IPS-NIHi7 (cell line): ENCODE results near the gene STN1.

ENCODE experiments used
- DNase-seq: peaks from one replicate; pipeline ENCODE4 v3.0.0; 2012; ENCODE audit warnings: mixed read lengths; ENCODE audit errors: extremely low spot score

Gene STN1

DNA sequence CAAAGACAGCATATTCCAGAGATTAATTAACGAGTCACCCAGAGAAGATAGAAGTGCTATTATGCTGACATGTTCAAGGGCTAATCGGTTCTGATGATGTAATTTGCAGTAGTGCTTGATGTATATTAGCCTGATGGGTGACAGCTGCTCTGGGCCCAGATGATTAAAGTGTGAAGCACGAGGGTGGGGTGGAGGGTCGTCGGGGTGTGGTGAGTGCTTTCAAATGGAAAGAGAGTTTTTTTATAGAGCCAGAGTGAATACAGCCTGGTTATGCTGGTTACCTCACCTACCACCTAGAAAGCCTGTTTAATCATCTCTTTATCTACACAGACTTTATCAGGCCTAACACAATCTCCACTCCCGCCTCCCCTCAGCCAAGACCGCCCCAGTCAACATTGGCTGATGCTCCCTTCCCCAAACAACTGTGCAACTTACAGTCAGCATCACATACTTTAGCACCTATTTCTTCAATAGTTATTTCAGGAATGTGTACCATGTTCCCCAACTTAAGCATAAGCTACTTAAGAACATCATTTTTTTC is 11.5 kb upstream of the STN1 start:
- no peak for DNase-seq

DNA sequence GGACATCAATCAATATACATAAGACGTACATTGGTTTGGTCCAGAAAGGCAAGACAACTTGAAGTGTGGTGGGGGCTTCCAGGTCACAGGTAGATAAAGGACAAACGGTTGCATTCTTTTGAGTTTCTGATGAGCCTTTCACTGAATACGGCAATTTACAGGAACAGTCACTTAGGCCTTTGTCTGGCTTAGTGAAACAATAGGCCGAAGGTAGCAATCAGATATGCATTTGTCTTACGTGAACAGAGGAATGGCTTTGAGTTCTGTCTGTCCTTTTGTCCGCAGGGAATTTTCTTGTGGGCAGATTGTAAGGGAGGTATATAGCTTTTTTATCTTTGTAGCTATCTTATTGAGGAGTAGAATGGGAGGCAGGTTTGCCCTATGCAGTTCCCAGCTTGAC is 10.8 kb upstream of the STN1 start:
- DNase-seq: no peak

- DNase-seq: no peak
Observed at GRCh38 chr10:103926722-103927319, 8.8 kb upstream of the STN1 start.

DNA sequence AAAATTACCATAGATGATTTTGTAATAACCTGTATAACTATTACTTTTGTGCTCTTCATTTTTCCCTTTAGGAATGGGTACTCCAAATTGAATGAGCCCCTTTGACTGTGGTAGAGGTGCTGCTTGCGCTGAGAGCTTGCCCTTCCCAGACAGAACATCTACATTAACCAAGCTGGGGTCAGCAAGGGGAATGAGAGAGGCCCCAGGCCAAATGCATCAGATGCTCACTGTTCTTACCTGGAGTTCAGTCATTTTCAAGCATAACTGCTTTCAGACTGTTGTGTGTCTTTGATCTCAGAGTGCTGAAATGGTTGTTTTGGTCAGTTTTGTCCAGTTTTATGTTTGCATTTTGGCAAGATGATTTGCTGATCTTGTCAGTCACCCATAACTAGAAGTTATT is 7.6 kb upstream of the STN1 start:
- no peak for DNase-seq

DNA sequence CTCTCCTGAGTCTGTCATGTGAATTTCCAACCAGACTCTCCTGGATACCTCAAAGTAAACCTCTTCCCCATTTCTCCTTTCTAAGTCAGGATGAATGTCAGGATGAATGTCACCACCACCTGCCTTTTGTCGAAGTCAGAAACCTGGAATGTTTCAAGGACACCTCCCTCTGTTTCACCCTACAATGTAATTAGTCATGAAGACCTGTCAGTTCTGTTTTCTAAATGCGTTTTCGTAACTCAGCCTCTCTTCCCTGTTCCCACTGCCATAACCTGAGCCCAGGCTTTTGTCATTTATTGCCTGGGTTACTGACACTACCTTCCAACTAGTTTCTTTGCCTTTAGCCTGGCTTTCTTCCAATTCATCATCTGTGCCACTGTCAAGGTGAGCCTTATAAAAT is 5.5 kb upstream of the STN1 start:
- DNase-seq: no peak

GRCh38 chr10:103922659-103923058 is 4.7 kb upstream of the STN1 start:
- DNase-seq: no peak

GRCh38 chr10:103921750-103922195 is 3.8 kb upstream of the STN1 start:
- DNase-seq: peak; percentile 47

DNA sequence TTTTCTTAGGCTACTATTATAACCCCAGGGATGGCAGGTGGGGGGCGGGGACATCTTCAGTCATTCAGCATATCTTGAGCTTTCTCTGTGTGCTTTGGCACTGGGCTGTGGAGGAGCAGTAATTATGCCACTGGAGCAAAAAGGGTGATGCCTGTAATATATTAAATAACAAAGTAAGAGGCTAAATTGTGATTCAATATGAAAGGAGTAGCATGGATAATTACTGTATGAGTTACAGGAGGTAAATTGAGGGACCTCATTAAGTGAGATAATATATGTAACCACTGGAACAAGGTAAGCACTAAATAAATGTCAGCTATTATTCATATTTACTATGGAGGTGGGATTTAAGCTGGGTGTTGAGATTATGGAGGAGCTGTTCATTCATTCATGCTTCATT is 3.3 kb upstream of the STN1 start:
- DNase-seq: no peak

GRCh38 chr10:103919648-103920025 is 1.7 kb upstream of the STN1 start:
- no peak for DNase-seq

DNA sequence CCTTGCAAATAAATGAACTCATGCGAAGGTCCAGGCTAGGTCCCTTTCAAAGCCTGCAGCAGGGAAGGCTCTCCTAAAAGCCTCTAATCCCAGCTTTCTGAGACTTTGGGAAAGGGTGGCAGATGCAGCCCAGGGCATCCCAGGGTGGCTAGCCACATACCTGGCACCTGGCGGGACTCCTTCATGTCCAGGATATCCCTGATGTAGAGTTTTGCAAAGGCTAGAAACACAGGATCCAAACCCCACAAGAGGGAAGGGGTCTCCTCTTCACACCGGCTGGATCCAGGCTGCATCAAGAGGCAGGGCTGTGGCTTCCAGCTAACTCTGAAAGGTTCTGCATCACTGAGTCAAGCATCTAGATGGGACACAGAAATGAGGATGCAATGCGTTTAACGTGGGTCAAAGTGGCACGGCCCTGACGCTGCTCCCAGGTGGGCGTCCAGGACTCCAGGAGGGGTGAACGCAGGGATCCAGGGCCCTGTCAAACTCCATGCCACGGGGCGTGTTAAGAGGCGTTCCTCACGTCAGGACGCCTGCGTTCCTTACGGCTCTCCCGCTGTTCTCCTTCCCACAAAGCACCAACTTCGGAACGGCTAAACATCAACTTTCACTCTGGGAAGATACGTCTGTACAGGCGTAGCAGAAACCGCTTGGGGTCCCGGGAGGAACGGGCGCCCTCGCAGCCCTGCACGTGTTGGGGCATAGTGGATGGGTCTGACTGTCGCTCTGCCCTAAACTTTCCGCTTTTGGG is 507 bp downstream of the STN1 start:
- peak; percentile 24 for DNase-seq

- no peak for DNase-seq
Observed at GRCh38 chr10:103916876-103917275, 1.1 kb downstream of the STN1 start.

DNA sequence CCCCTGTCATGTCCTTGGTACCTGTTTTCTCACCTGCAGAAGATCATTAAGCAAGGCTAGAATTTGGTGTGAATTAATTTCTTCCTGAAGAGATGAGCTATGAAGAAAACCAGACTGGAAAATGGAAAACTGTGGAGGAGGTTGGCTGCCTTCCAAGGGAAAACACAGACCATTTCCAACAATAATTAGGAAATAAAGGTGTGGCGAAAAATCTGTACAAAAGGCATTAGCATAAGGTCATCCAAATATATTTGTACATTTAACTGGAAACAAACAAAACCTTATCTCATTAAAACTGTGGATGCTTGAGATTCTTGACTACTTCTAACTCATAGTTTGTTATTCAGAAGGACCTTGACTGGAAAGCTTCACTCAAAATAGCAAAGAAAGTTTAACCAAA is 1.7 kb downstream of the STN1 start:
- no peak for DNase-seq

DNA sequence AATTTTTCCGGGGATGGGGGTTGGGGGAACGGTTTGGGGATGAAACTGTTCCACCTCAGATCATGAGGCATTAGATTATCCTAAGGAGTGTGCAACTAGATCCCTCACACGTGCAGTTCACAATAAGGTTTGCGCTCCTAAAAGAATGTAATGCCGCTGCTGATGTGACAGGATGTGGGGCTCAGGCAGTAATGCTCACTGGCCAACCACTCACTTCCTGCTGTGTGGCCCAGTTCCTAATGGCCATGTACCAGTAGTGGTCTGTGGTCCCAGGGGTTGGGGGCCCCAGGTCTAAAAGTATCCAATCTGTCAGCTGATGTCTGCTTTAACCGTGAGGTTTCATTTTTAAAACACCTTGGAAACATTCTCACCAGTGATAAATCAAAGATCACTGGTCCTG is 2.2 kb downstream of the STN1 start:
- no peak for DNase-seq

GRCh38 chr10:103912759-103913158 is 5.2 kb downstream of the STN1 start:
- no peak for DNase-seq

- DNase-seq: no peak
Observed at GRCh38 chr10:103911021-103911459, 6.9 kb downstream of the STN1 start.

- no peak for DNase-seq
Observed at GRCh38 chr10:103910442-103911012, 7.5 kb downstream of the STN1 start.

- no peak for DNase-seq
Observed at GRCh38 chr10:103905441-103905840, 12.5 kb downstream of the STN1 start.

GRCh38 chr10:103901299-103901698 is 16.7 kb downstream of the STN1 start:
- DNase-seq: no peak

DNA sequence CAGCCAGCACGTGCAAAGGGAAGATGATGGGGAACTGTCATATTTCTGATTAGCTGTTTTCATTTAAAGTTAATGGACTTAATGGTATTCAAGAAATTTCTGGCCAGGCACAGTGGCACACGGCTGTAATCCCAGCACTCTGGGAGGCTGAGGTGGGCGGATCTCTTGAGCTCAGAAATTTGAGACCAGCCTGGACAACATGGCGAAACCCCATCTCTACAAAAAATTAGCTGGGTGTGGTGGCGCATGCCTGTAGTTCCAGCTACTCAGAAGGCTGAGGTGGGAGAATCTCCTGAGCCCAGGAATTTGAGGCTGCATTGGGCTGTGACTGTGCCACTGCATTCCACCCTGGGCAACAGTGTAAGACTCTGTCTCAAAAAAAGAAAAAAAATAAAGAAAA is 18.7 kb downstream of the STN1 start:
- no peak for DNase-seq

DNA sequence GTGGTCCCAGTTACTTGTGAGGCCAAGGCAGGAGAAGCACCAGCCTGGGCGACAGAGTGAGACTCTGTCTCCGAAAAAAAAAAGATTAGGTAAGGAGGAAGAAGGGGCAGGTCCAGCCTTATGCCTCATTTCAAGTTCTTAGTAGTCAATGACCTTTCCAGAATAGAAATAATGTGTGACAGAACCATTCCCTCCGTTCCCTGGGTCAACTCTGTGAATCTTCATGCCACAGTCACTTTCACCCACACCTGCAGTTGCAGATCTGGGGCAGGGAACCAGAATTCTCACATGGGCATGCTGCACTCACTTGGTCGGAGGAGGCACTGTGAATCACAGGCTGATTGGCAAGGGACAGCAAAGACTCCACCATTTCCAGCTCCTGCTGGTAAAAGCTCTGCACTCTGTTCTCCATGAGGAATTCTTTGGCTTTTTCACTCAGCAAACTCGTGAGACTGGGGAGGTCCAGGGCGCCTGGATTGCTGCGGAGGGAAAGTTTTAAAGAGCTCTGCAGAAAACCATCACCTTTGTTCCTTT is 20.7 kb downstream of the STN1 start:
- DNase-seq: no peak

GRCh38 chr10:103896225-103896624 is 21.8 kb downstream of the STN1 start:
- no peak for DNase-seq

- no peak for DNase-seq
Observed at GRCh38 chr10:103895411-103896186, 22.4 kb downstream of the STN1 start.
